Bronchial epithelial cell (primary cell): ENCODE results near the gene TNFRSF11A. TPM values are rescaled to one million over a fixed set of nuclear protein-coding genes. Genes with fewer than 3 reads are reported as not detected.

ENCODE experiments used
- DNase-seq: peaks from one replicate; pipeline ENCODE4 v3.0.0-alpha.2; 2010; ENCODE audit warnings: low read depth
- FAIRE-seq: peaks from 2 replicates; lab custom pipeline; 2011; peaks lifted over from hg19 to GRCh38; lab: Jason Lieb, UNC
- H3K27me3 ChIP-seq: 2 replicates; pipeline ENCODE4 v1.5.1; 2011; ENCODE audit warnings: low read length; ENCODE audit not compliant: control insufficient read depth, insufficient read depth
- H3K36me3 ChIP-seq: 2 replicates; pipeline ENCODE4 v1.5.1; 2011; ENCODE audit warnings: low read length; ENCODE audit not compliant: control insufficient read depth, insufficient read depth
- H3K4me3 ChIP-seq: 2 replicates; pipeline ENCODE4 v1.5.1; 2011; ENCODE audit warnings: mild to moderate bottlenecking, low read depth, low read length, control low read depth
- total RNA-seq: library from RNA; depleted of rRNA; stranded (reverse); fragments of >200 nt; gene quantifications from 2 replicates; pipeline ENCODE4 v1.2.1, GENCODE V29; 2014
- TF ChIP-seq, protein P1 (sequence below): IDR thresholded peaks from 2 replicates; pipeline ENCODE4 v1.5.1; 2011; ENCODE audit warnings: mild to moderate bottlenecking, moderate library complexity, low read length, control low read depth, inconsistent platforms; ENCODE audit not compliant: insufficient read depth, severe bottlenecking

TNFRSF11A gene
- total RNA-seq, 1 donor from 2014 or later, result under 0.01 TPM

DNA sequence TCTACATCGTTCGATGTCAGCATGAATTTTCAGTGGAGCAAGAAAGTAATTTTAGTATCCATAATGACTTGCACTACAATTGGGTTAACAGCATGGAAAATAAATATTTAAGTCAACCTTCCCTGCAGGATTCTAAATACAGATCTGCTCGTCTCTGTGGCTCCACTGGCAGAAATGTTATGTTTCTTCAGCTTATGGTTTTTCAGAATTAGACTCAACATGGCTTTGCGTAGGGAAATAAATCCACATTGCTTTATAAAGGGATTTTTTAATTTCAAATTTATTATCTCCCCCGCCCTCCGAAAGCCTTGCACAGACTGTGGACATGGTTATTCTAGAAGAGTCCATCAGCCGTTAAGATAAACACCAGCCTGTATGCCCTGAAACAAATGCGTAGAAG lies 18.2 kb downstream of the TNFRSF11A start:
- DNase-seq, result no peak
- FAIRE-seq, result no peak

DNA sequence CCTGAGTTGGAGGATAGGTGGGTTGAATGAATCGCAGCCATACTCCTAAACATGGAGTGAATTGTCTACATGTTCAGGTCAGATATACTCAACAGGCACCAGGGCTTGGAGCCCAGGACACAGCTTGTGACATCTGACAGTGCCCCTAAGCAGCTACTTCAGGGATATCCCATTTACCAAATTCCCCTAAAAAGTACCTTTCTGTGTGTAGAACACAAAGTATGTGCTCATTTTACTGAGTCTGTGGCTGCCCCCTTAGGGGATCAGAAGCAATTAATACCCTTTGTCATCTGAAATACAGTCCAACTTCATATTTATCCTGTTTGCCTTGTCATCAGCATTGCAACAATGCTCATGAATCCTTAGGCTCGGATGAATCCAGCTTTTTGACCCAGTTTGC lies 20.8 kb downstream of the TNFRSF11A start:
- H3K36me3 ChIP-seq, result no peaks in the 10 kb centered on the region
- FAIRE-seq, result no peak
- TF ChIP-seq, protein P1, sequence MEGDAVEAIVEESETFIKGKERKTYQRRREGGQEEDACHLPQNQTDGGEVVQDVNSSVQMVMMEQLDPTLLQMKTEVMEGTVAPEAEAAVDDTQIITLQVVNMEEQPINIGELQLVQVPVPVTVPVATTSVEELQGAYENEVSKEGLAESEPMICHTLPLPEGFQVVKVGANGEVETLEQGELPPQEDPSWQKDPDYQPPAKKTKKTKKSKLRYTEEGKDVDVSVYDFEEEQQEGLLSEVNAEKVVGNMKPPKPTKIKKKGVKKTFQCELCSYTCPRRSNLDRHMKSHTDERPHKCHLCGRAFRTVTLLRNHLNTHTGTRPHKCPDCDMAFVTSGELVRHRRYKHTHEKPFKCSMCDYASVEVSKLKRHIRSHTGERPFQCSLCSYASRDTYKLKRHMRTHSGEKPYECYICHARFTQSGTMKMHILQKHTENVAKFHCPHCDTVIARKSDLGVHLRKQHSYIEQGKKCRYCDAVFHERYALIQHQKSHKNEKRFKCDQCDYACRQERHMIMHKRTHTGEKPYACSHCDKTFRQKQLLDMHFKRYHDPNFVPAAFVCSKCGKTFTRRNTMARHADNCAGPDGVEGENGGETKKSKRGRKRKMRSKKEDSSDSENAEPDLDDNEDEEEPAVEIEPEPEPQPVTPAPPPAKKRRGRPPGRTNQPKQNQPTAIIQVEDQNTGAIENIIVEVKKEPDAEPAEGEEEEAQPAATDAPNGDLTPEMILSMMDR, result no peak
- no peak overlapping the region for H3K4me3 ChIP-seq
- H3K27me3 ChIP-seq, result peaks cover 4% of the 10 kb centered on the region
- DNase-seq, result no peak

More for the DNA sequence above, 18.2 kb downstream of the TNFRSF11A start:
- Histone ChIP-seq H3K4me3 (no peak overlapping the region), H3K27me3 (peaks cover 4% of the 10 kb centered on the region), H3K36me3 (no peaks in the 10 kb centered on the region)
- TF ChIP-seq, protein P1, result no peak

DNA sequence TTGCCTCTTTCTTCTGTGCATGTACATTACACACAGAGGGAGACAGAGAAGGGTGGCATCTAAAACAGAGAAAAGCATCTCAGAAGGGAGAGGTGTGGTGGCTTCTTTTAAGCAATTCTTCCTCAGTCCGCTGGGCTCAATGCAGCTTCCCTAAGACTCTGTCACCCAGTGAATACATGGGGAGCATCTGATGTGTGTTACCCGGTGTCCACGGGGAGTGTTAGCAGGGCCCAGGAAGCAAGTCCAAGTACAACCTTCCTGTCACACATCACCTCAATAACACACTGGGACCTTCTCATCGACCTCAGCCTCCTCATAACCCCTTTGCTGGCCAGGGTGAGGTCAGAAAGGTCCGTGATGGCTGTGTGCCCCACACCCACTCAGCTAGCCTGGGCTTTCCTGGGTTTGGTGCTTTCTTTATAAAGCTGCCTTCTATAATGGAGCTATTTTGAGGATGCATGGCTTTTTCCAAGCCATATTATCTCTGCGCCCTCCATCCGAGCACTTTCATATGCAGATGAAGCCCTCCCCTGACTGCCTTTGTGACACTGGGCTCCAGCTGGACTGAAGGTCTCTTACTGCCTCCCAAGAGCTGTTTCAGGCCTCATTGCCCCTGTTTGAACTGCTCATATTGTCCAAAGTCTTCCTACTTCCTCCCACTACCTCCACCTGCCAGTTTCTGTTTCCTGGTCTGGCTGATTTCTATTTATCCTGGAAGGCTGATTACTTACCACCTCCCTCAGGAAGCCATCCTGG lies 21.4 kb downstream of the TNFRSF11A start:
- TF ChIP-seq, protein P1, result no peak
- no peak overlapping the region for H3K4me3 ChIP-seq
- peaks cover 4% of the 10 kb centered on the region for H3K27me3 ChIP-seq
- DNase-seq (no peak), FAIRE-seq (no peak)
- H3K36me3 ChIP-seq, result no peaks in the 10 kb centered on the region

DNA sequence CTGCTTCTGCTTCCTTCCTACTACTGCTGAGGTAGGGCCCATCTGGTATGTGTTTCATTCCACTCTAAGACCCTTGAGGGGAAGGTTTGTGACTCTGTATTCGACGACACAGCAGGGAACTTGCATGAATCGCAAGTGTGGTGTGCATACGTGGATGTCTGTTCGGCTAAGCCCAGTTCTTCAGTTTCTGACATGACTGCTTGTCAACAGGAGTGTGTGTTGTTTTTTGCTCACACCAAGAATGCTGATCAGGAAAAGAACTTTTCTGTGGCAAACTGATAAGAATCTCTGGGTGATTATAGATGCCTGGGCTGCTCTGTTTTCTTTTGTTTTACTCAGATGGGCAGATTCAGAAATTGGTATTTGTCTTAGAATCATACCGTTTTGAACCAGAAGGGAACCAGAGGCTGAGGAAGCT lies 22.0 kb downstream of the TNFRSF11A start:
- Histone ChIP-seq H3K4me3 (no peak overlapping the region), H3K36me3 (no peaks in the 10 kb centered on the region), H3K27me3 (peaks cover 4% of the 10 kb centered on the region)
- TF ChIP-seq, protein P1, result no peak
- DNase-seq, result no peak
- no peak for FAIRE-seq

DNA sequence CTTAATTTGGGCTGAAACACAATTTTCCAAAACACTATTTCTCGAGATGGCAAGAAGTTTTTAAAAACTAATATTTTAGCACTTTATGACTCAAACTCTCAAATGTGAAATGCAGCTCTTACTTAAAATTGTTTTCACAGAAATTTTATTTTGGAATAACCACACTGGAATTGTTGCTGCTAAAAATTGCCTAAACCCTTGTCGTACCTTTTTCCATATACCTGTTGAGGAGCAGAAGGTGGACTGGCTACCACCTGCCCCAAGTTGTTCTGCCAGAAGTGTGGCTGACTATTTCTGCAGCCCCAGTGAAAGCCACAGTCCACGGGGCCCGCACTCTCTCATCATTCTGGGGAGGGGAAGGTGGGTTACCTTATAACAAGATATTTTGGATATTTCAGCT lies 23.4 kb downstream of the TNFRSF11A start:
- H3K27me3 ChIP-seq, result peaks cover 4% of the 10 kb centered on the region
- H3K36me3 ChIP-seq, result no peaks in the 10 kb centered on the region
- FAIRE-seq, result no peak
- DNase-seq, result no peak
- H3K4me3 ChIP-seq, result no peak overlapping the region
- TF ChIP-seq, protein P1, result no peak
